ENCODE results near the gene CDC20B.

CDC20B gene

GRCh38 chr5:55180016-55180415 lies 7.0 kb upstream of the CDC20B start:
- Mint-ChIP-seq H3K9me3 (no peaks in the 10 kb centered on the region), H3K27ac (no peak overlapping the region), H3K4me3 (no peak overlapping the region), H3K36me3 (ENCODE audit: low read depth) (no peaks in the 10 kb centered on the region), H3K27me3 (ENCODE audit: low read depth, poor library complexity) (peaks cover 80% of the 10 kb centered on the region), H3K4me1 (peaks cover 14% of the 10 kb centered on the region)
- no peak for DNase-seq
- no peak for TF ChIP-seq CTCF (IDR thresholded peaks at IDR 0.05)

GRCh38 chr5:55177078-55177477 lies 4.1 kb upstream of the CDC20B start:
- no peak overlapping the region for H3K27ac Mint-ChIP-seq
- peaks cover 93% of the 10 kb centered on the region for H3K27me3 Mint-ChIP-seq (ENCODE audit: low read depth, poor library complexity)

GRCh38 chr5:55176176-55176818 lies 3.3 kb upstream of the CDC20B start:
- Mint-ChIP-seq H3K36me3 (ENCODE audit: low read depth) (no peaks in the 10 kb centered on the region), H3K9me3 (no peaks in the 10 kb centered on the region), H3K4me1 (peaks cover 30% of the 10 kb centered on the region), H3K27me3 (ENCODE audit: low read depth, poor library complexity) (peaks cover 85% of the 10 kb centered on the region), H3K4me3 (peak overlapping the region; percentile 72), H3K27ac (no peak overlapping the region)
- TF ChIP-seq CTCF (IDR thresholded peaks at IDR 0.05) = peak; percentile 18
- DNase-seq = peak; percentile 82

More at GRCh38 chr5:55177078-55177477, 4.1 kb upstream of the CDC20B start:
- no peak for DNase-seq
- peak overlapping the region; percentile 72 for H3K4me3 Mint-ChIP-seq
- no peaks in the 10 kb centered on the region for H3K36me3 Mint-ChIP-seq (ENCODE audit: low read depth)
- TF ChIP-seq CTCF (IDR thresholded peaks at IDR 0.05) = no peak
- no peaks in the 10 kb centered on the region for H3K9me3 Mint-ChIP-seq
- peaks cover 30% of the 10 kb centered on the region for H3K4me1 Mint-ChIP-seq

GRCh38 chr5:55175781-55176175 lies 2.8 kb upstream of the CDC20B start:
- Mint-ChIP-seq H3K27ac (no peak overlapping the region), H3K4me1 (peaks cover 30% of the 10 kb centered on the region), H3K9me3 (no peaks in the 10 kb centered on the region), H3K4me3 (peak overlapping the region; percentile 72), H3K36me3 (ENCODE audit: low read depth) (no peaks in the 10 kb centered on the region), H3K27me3 (ENCODE audit: low read depth, poor library complexity) (peaks cover 87% of the 10 kb centered on the region)
- DNase-seq = no peak
- TF ChIP-seq CTCF (IDR thresholded peaks at IDR 0.05) = no peak

- Mint-ChIP-seq H3K27ac (no peak overlapping the region), H3K9me3 (no peaks in the 10 kb centered on the region), H3K27me3 (ENCODE audit: low read depth, poor library complexity) (peaks cover 84% of the 10 kb centered on the region), H3K36me3 (ENCODE audit: low read depth) (no peaks in the 10 kb centered on the region), H3K4me3 (peak overlapping the region; percentile 84), H3K4me1 (peaks cover 30% of the 10 kb centered on the region)
- DNase-seq = no peak
- TF ChIP-seq CTCF (IDR thresholded peaks at IDR 0.05) = no peak
Observed at GRCh38 chr5:55173687-55174230, 782 bp upstream of the CDC20B start.

Data from nephron progenitor cell (in vitro differentiated cells).